Heart left ventricle (tissue), 16 donors: ENCODE measurements around the gene HSD17B13. TPM values are rescaled to one million over a fixed set of nuclear protein-coding genes. Genes with fewer than 3 reads are reported as not detected.

ENCODE experiments used
- ATAC-seq, 4 donors: fragments of 200-7000 bp; cut with Tn5 transposase; one replicate each; pipeline ENCODE4 v1.9.1; 2020 to 2022; ENCODE audit warnings: moderate library complexity in 4 of 4, mild to moderate bottlenecking in 3 of 4, moderate number of reproducible peaks in 1 of 4
- DNase-seq, 5 donors: peaks; one replicate each; pipeline ENCODE4 v3.0.0-alpha.2; 2020
- H3K27ac ChIP-seq, 12 donors: fragments of 200-600 bp; sonication (generic) in 4 of 12; one replicate each; pipeline versions ENCODE4 v1.5.0 to v1.8.0; 2016 to 2022; ENCODE audit warnings: mild to moderate bottlenecking in 2 of 12
- H3K27me3 ChIP-seq, 9 donors: fragments of 200-600 bp; sonication (generic) in 2 of 9; one replicate each; pipeline versions ENCODE4 v1.5.1 to v1.8.0; 2016 to 2022; ENCODE audit warnings: mild to moderate bottlenecking in 3 of 9
- H3K36me3 ChIP-seq, 9 donors: fragments of 200-600 bp; sonication (generic) in 2 of 9; one replicate each; pipeline versions ENCODE4 v1.5.0 to v1.8.0; 2018 to 2022; ENCODE audit warnings: mild to moderate bottlenecking in 2 of 9
- H3K4me1 ChIP-seq, 12 donors: fragments of 200-600 bp; sonication (generic) in 4 of 12; one replicate each; pipeline versions ENCODE4 v1.5.0 to v1.8.0; 2016 to 2022; ENCODE audit warnings: mild to moderate bottlenecking in 3 of 12
- H3K4me3 ChIP-seq, 12 donors: fragments of 200-600 bp; sonication (generic) in 4 of 12; one replicate each; pipeline versions ENCODE4 v1.5.0 to v1.8.0; 2017 to 2022; ENCODE audit warnings: mild to moderate bottlenecking in 9 of 12, moderate library complexity in 4 of 12
- H3K9me3 ChIP-seq, 12 donors: fragments of 200-600 bp; sonication (generic) in 4 of 12; one replicate each; pipeline versions ENCODE4 v1.5.0 to v1.8.0; 2016 to 2022; ENCODE audit warnings: mild to moderate bottlenecking in 1 of 12
- POLR2A ChIP-seq, 2 donors: fragments of 450-650 bp; IDR thresholded peaks; one replicate each; pipeline ENCODE4 v1.6.1; 2017; ENCODE audit warnings: antibody characterized with exemption in 2 of 2, mild to moderate bottlenecking in 2 of 2, moderate library complexity in 2 of 2
- WGBS, 4 donors: extraction: QIAGEN DNeasy Blood & Tissue Kit in 2 of 4; methylation state at CpG; one replicate each; pipeline versions ENCODE4 v1.1.5 to v1.1.7; 2013 to 2018; 5-methylcytosine and 5-hydroxymethylcytosine counted together
- intact Hi-C, 10 donors: fragments of 100-400 bp; cut with DNase I; formaldehyde crosslinking; loops; one replicate each; pipeline versions ENCODE4 v1.11.1 to v1.14.2; 2022
- polyA plus RNA-seq, 2 donors: library from polyadenylated mRNA; stranded (reverse); fragments of 200-250 nt; gene quantifications; one replicate each; pipeline ENCODE4 v1.2.3, GENCODE V29; 2013
- total RNA-seq, 9 donors: library from RNA; depleted of rRNA in 2 of 9; stranded (reverse); fragments of >200 nt in 2 of 9; fragmentation: NEBNext Ultra II Directional in 3 of 9; extraction: Animal tissue kit (Norgen Biotek cat#: 25700) in 3 of 9; gene quantifications; one replicate each; pipeline versions ENCODE4 v1.1.0 to v1.2.4, GENCODE V29; 2016 to 2023
- TF ChIP-seq, protein P1 (sequence below), 12 donors: fragments of 200-600 bp; sonication (generic) in 4 of 12; IDR thresholded peaks; one replicate each; pipeline versions ENCODE4 v1.5.0 to v1.8.0; 2018 to 2022; ENCODE audit warnings: antibody characterized with exemption in 12 of 12, mild to moderate bottlenecking in 5 of 12
- donor health status: ischemic (EF 13 %, LVEDD 7.1; RV severe dilation, severe dysfunction).
- donor health status: healthy with polysubstance abuse.
- donor health status: DM: no; HTN: yes; CAD: no.
- donor health status: DM: no; HTN: no; CAD: no.
- donor health status: ischemic (EF 25% LVEDD 6.9; RV normal size, moderate dysfunction).
- donor health status: ischemic (EF 25% LVEDD 5.7; RV mildly dilated, moderate dysfunction).
- donor health status: healthy.
- donor health status: DM: yes; HTN: yes; CAD: no.
- donor health status: ischemic (EF 35%, LVEDD 5.7; RV mildly dilated, moderate dysfunction).
- donor health status: nonischemic (EF 11% LVEDD 7.7; RV severe dilation, severe dysfunction).
- donor health status: DM: yes; HTN: yes; CAD: no.
- donor health status: PGD.
- donor health status: ischemic (EF 29% LVEDD 5.4; RV normal size, mild dysfunction).
- donor health status: nonischemic (EF 23%, LVEDD 6.1; RV moderate dilation, normal function).

The HSD17B13 gene
- total and polyA plus RNA-seq, 11 donors: 0.11 to 0.73 (median 0.23) TPM; not detected in 4

DNA sequence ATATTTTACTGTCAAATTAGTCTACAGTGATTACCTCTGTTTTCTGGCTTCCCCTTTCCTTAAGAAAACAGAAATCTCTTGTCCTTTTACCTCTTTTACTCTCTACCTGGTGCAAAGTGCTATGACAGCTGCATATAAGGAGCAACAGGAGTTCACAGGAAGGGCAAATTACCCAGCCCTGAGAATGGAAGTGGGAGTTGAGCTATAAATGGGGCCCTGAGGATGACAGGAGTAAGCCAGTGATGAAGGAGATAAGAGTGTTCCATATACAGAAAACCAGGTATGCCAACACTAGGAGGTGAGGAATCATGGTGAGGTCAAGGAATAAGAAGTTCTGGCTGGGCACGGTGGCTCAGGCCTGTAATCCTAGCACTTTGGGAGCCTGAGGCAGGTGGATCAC lies 4.5 kb upstream of the HSD17B13 start:
- Histone ChIP-seq H3K27ac (no peak overlapping the region), H3K4me3 (no peak overlapping the region), H3K27me3 (no peaks in the 10 kb centered on the region), H3K4me1 (no peaks in the 10 kb centered on the region), H3K9me3 (peaks cover 0 to 14% (median 0%) of the 10 kb centered on the region in 12 donors), H3K36me3 (no peaks in the 10 kb centered on the region)
- no peak for ATAC-seq
- intact Hi-C loops: loop anchor here in 1 of 10 donors (10.0 kb wide), 1 partner anchor 52 kb away; no protein-coding TSS in a partner anchor
- TF ChIP-seq POLR2A (IDR thresholded peaks at IDR 0.05): no peak
- TF ChIP-seq, protein P1, sequence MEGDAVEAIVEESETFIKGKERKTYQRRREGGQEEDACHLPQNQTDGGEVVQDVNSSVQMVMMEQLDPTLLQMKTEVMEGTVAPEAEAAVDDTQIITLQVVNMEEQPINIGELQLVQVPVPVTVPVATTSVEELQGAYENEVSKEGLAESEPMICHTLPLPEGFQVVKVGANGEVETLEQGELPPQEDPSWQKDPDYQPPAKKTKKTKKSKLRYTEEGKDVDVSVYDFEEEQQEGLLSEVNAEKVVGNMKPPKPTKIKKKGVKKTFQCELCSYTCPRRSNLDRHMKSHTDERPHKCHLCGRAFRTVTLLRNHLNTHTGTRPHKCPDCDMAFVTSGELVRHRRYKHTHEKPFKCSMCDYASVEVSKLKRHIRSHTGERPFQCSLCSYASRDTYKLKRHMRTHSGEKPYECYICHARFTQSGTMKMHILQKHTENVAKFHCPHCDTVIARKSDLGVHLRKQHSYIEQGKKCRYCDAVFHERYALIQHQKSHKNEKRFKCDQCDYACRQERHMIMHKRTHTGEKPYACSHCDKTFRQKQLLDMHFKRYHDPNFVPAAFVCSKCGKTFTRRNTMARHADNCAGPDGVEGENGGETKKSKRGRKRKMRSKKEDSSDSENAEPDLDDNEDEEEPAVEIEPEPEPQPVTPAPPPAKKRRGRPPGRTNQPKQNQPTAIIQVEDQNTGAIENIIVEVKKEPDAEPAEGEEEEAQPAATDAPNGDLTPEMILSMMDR (IDR thresholded peaks at IDR 0.05): no peak
- 85 to 100% (median 88%) methylated on average over 1 of the region's 1 CpG for WGBS, 4 donors
- no peak for DNase-seq

DNA sequence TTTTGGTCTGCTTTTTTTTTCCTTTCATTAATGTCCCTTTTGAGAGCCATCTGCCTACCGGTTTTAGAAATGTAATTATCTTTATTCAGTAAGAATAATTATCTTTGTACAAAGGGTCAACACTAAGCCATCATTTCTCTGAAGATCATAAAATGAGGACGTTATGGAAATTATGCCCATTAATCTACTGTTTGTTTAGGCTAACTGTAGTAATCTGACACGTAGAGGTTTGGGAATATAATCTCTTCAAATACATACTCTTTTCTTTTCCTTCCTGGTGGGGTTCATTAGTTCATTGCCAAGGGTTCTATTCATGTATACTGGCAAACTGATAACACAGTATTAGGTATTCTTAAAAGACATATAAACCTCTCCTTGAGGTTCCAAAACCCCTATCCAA lies 3.8 kb upstream of the HSD17B13 start:
- no peak for TF ChIP-seq POLR2A (IDR thresholded peaks at IDR 0.05)
- TF ChIP-seq, protein P1 (IDR thresholded peaks at IDR 0.05): no peak
- intact Hi-C loops: loop anchor here in 1 of 10 donors (10.0 kb wide), 1 partner anchor 52 kb away; no protein-coding TSS in a partner anchor
- H3K27me3 ChIP-seq: no peaks in the 10 kb centered on the region
- WGBS, 4 donors: 76 to 82% (median 78%) methylated on average over 3 of the region's 3 CpGs
- H3K36me3 ChIP-seq: no peaks in the 10 kb centered on the region
- H3K9me3 ChIP-seq: peaks cover 0 to 13% (median 0%) of the 10 kb centered on the region in 12 donors
- H3K27ac ChIP-seq: no peak overlapping the region
- H3K4me1 ChIP-seq: no peaks in the 10 kb centered on the region
- no peak overlapping the region for H3K4me3 ChIP-seq
- ATAC-seq: no peak
- DNase-seq: no peak

DNA sequence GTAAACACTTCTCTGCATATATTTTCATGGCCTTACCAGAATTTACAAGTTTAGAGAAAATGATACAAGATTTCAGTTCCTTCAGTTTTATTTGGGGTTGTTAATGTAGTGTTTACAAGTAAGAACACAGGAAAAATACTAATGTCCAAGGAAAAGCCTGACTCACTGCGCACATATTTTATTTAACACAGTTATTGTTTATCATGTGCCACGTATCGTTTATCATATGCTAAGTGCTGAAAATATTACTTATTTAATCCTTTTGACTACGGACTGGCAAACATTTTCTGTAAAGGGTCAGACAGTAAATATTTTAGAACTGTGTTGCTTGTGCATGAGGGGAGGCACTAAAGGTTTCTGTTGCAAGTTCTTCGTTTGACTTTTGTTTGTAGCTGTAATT lies 794 bp downstream of the HSD17B13 start:
- no peaks in the 10 kb centered on the region for H3K4me1 ChIP-seq
- no peak for DNase-seq
- WGBS, 4 donors: 64 to 91% (median 85%) methylated on average over 5 of the region's 5 CpGs
- TF ChIP-seq, protein P1 (IDR thresholded peaks at IDR 0.05): no peak
- TF ChIP-seq POLR2A (IDR thresholded peaks at IDR 0.05): no peak
- H3K9me3 ChIP-seq: no peaks in the 10 kb centered on the region
- no peak overlapping the region for H3K27ac ChIP-seq
- no peak for ATAC-seq
- no peaks in the 10 kb centered on the region for H3K27me3 ChIP-seq
- H3K36me3 ChIP-seq: no peaks in the 10 kb centered on the region
- H3K4me3 ChIP-seq: no peak overlapping the region
- intact Hi-C loops: loop anchor here in 1 of 10 donors (10.0 kb wide), 1 partner anchor 47 kb away; no protein-coding TSS in a partner anchor

DNA sequence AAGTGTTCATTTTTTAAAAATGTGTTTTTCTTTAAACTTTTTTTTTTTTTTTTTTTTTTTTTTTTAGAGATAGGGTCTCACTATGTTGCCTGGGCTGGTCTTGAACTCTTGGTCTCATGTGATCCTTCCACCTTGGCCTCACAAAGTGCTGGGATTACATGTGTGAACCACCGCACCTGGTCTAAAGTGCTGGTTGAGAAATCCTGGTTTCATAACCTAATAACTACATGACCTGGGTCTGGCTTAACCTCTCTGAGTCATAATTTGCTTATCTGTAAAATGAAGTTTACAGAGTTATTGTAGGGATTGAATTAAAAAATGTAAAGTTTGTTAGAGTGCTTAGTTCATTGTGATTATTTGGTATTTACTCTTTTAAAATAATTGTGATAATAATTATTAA lies 5.2 kb downstream of the HSD17B13 start:
- no peak overlapping the region for H3K27ac ChIP-seq
- H3K9me3 ChIP-seq: no peaks in the 10 kb centered on the region
- no peaks in the 10 kb centered on the region for H3K36me3 ChIP-seq
- 55 to 100% (median 97%) methylated on average over 1 of the region's 1 CpG for WGBS, 4 donors
- H3K4me1 ChIP-seq: peaks cover 0 to 13% (median 0%) of the 10 kb centered on the region in 12 donors
- intact Hi-C loops: no loop called here
- DNase-seq (no peak), ATAC-seq (no peak)
- TF ChIP-seq, protein P1 (IDR thresholded peaks at IDR 0.05): no peak
- TF ChIP-seq POLR2A (IDR thresholded peaks at IDR 0.05): no peak
- H3K27me3 ChIP-seq: no peaks in the 10 kb centered on the region
- H3K4me3 ChIP-seq: no peak overlapping the region
